ENCODE results near the gene CD19.
A peak's percentile ranks its signal among the peaks of the same experiment; 100 is the strongest.
"Not testable (repeated sequence)": the region's sequence is repeated elsewhere in the genome, so short reads cannot be mapped to it uniquely, and the experiment has no call there.

The CD19 gene

GRCh38 chr16:28958836-28959235, 27.1 kb downstream of the CD19 start:
- H3K4me3 ChIP-seq (ENCODE audit: low read depth, low read length): no peak overlapping the region
- no peak for DNase-seq (ENCODE audit: low read depth, low spot score)
- TF ChIP-seq CTCF (IDR thresholded peaks at IDR 0.05; ENCODE audit: low read depth, low read length): no peak
- in situ Hi-C loops (cut with HindIII; ENCODE audit: low sequenced_read_pairs): no loop called here

GRCh38 chr16:28964072-28964471, 32.3 kb downstream of the CD19 start:
- in situ Hi-C loops (cut with HindIII; ENCODE audit: low sequenced_read_pairs): no loop called here
- H3K4me3 ChIP-seq (ENCODE audit: low read depth, low read length): no peak overlapping the region
- no peak for DNase-seq (ENCODE audit: low read depth, low spot score)
- TF ChIP-seq CTCF (IDR thresholded peaks at IDR 0.05; ENCODE audit: low read depth, low read length): no peak

GRCh38 chr16:28964496-28964895, 32.7 kb downstream of the CD19 start:
- no peak for TF ChIP-seq CTCF (IDR thresholded peaks at IDR 0.05; ENCODE audit: low read depth, low read length)
- in situ Hi-C loops (cut with HindIII; ENCODE audit: low sequenced_read_pairs): no loop called here
- no peak for DNase-seq (ENCODE audit: low read depth, low spot score)
- no peak overlapping the region for H3K4me3 ChIP-seq (ENCODE audit: low read depth, low read length)

GRCh38 chr16:28967156-28967555, 35.4 kb downstream of the CD19 start:
- TF ChIP-seq CTCF (IDR thresholded peaks at IDR 0.05; ENCODE audit: low read depth, low read length): no peak
- in situ Hi-C loops (cut with HindIII; ENCODE audit: low sequenced_read_pairs): no loop called here
- DNase-seq (ENCODE audit: low read depth, low spot score): no peak
- no peak overlapping the region for H3K4me3 ChIP-seq (ENCODE audit: low read depth, low read length)

- DNase-seq (ENCODE audit: low read depth, low spot score); in situ Hi-C loops (cut with HindIII; ENCODE audit: low sequenced_read_pairs); H3K4me3 ChIP-seq (ENCODE audit: low read depth, low read length): not testable (repeated sequence)
Observed at GRCh38 chr16:28969696-28970095, 37.9 kb downstream of the CD19 start.

- in situ Hi-C loops (cut with HindIII; ENCODE audit: low sequenced_read_pairs): no loop called here
- TF ChIP-seq CTCF (IDR thresholded peaks at IDR 0.05; ENCODE audit: low read depth, low read length): peak; percentile 86
- H3K4me3 ChIP-seq (ENCODE audit: low read depth, low read length): peak overlapping the region; percentile 92
- DNase-seq (ENCODE audit: low read depth, low spot score): peak; percentile 72
Observed at GRCh38 chr16:28974007-28974436, 42.3 kb downstream of the CD19 start.

- in situ Hi-C loops (cut with HindIII; ENCODE audit: low sequenced_read_pairs): no loop called here
- H3K4me3 ChIP-seq (ENCODE audit: low read depth, low read length): peak within 1 kb of the TSS; percentile 92
- no peak for TF ChIP-seq CTCF (IDR thresholded peaks at IDR 0.05; ENCODE audit: low read depth, low read length)
- peak; percentile 97 for DNase-seq (ENCODE audit: low read depth, low spot score)
Observed at GRCh38 chr16:28974437-28975157, 42.8 kb downstream of the CD19 start, which contains the start of gene SPNS1. TSS of gene SPNS1 (plus strand) at chr16:28974778. CDS start at chr16:28975152, 374 bp downstream.
